HEK293 (cell line): Measurements from ENCODE around the gene GINS2.

Experiments
- CTCF ChIP-seq: fragments of 450-650 bp; formaldehyde crosslinking; IDR thresholded peaks from 2 replicates; pipeline ENCODE4 v1.5.1; 2016; ENCODE audit warnings: missing biosample characterization, missing genetic modification characterization
- KLF10 ChIP-seq: fragments of 450-650 bp; IDR thresholded peaks from 2 replicates; pipeline ENCODE4 v1.5.1; 2018; ENCODE audit warnings: missing biosample characterization, mild to moderate bottlenecking, missing genetic modification characterization
- PRDM2 ChIP-seq: fragments of 450-650 bp; formaldehyde crosslinking; IDR thresholded peaks from 2 replicates; pipeline ENCODE4 v1.5.1; 2016; ENCODE audit warnings: missing biosample characterization, missing genetic modification characterization, borderline replicate concordance
- PRDM4 ChIP-seq: fragments of 450-650 bp; formaldehyde crosslinking; IDR thresholded peaks from 2 replicates; pipeline ENCODE4 v1.5.1; 2017; ENCODE audit warnings: missing biosample characterization, missing genetic modification characterization
- YY1 ChIP-seq: fragments of 450-650 bp; formaldehyde crosslinking; IDR thresholded peaks from 2 replicates; pipeline ENCODE4 v1.5.1; 2018; ENCODE audit warnings: missing biosample characterization, missing genetic modification characterization
- ZBTB44 ChIP-seq: fragments of 450-650 bp; IDR thresholded peaks from 2 replicates; pipeline ENCODE4 v1.5.1; 2018; ENCODE audit warnings: missing biosample characterization, mild to moderate bottlenecking, missing genetic modification characterization
- ZBTB8A ChIP-seq: fragments of 450-650 bp; formaldehyde crosslinking; IDR thresholded peaks from 2 replicates; pipeline ENCODE4 v1.5.1; 2016; ENCODE audit warnings: missing biosample characterization, missing genetic modification characterization
- ZNF121 ChIP-seq: fragments of 450-650 bp; formaldehyde crosslinking; IDR thresholded peaks from 2 replicates; pipeline ENCODE4 v1.5.1; 2016; ENCODE audit warnings: missing biosample characterization, missing genetic modification characterization
- ZNF24 ChIP-seq: fragments of 450-650 bp; formaldehyde crosslinking; IDR thresholded peaks from 2 replicates; pipeline ENCODE4 v1.5.1; 2016; ENCODE audit warnings: missing biosample characterization, missing genetic modification characterization
- ZNF549 ChIP-seq: fragments of 450-650 bp; IDR thresholded peaks from 2 replicates; pipeline ENCODE4 v1.5.1; 2018; ENCODE audit warnings: missing biosample characterization, missing genetic modification characterization, mild to moderate bottlenecking, inconsistent platforms, moderate library complexity
- ZNF645 ChIP-seq: fragments of 450-650 bp; formaldehyde crosslinking; IDR thresholded peaks from 2 replicates; pipeline ENCODE4; 2016; ENCODE audit warnings: missing biosample characterization, missing genetic modification characterization

- TF ChIP-seq ZNF549 (no peak), YY1 (tag by site-specific recombination) (no peak), ZNF645 (tag by site-specific recombination) (no peak), PRDM4 (tag by site-specific recombination) (no peak), CTCF (tag by site-specific recombination) (no peak), ZBTB8A (tag by site-specific recombination) (no peak), PRDM2 (tag by site-specific recombination) (no peak), ZNF24 (no peak), ZBTB44 (tag by site-specific recombination) (no peak), KLF10 (tag by site-specific recombination) (no peak), ZNF121 (tag by site-specific recombination) (no peak)
These were observed 42.3 kb downstream of the GINS2 start for GRCh38 chr16:85646358-85646907.
